CD4-positive, alpha-beta T cell (primary cell): Measurements from ENCODE around the gene STPG2. TPM values are rescaled to one million over a fixed set of nuclear protein-coding genes. Genes with fewer than 3 reads are reported as not detected.

ENCODE experiments used
- ATAC-seq: fragments of 200-7000 bp; cut with Tn5 transposase; one replicate; pipeline ENCODE4 v1.10.0; 2022; ENCODE audit warnings: mild to moderate bottlenecking; ENCODE audit not compliant: poor library complexity
- CTCF ChIA-PET: fragments of 350-600 bp; sonication (Branson Sonifier 250); formaldehyde crosslinking; loops from one replicate; lab custom pipeline; 2021; ENCODE audit warnings: antibody characterized with exemption, inconsistent platforms; lab: Charles Lee
- POLR2A ChIA-PET: fragments of 350-600 bp; sonication (Branson Sonifier 250); formaldehyde crosslinking; loops from one replicate; lab custom pipeline; 2021; ENCODE audit warnings: antibody characterized with exemption, inconsistent platforms; lab: Charles Lee
- DNase-seq, 14 experiments: peaks; one replicate each; pipeline ENCODE4 v3.0.0-alpha.2; 2013 to 2020; ENCODE audit warnings: mixed read lengths in 2 of 14
- H3K27ac ChIP-seq, 2 donors: one replicate each; pipeline versions ENCODE4 v1.5.1 to v1.7.0; 2013; ENCODE audit warnings: low read length in 2 of 2, low read depth in 1 of 2, mild to moderate bottlenecking in 1 of 2
- H3K27me3 ChIP-seq, 2 experiments: 1 replicate in 1 of 2; 2 replicates in 1 of 2; pipeline versions ENCODE4 v1.6.1 to v1.7.0; 2013; ENCODE audit warnings: low read length in 2 of 2, control low read depth in 1 of 2, mild to moderate bottlenecking in 1 of 2, moderate library complexity in 1 of 2; ENCODE audit not compliant: insufficient read depth in 2 of 2, control insufficient read depth in 1 of 2
- H3K36me3 ChIP-seq: one replicate; pipeline ENCODE4 v1.6.1; 2013; ENCODE audit warnings: low read length, control low read depth; ENCODE audit not compliant: insufficient read depth
- H3K4me1 ChIP-seq: one replicate; pipeline ENCODE4 v1.6.1; 2013; ENCODE audit warnings: low read length, control low read depth; ENCODE audit not compliant: insufficient read depth
- H3K4me3 ChIP-seq: one replicate; pipeline ENCODE4 v1.5.1; 2013; ENCODE audit warnings: mild to moderate bottlenecking, low read length, moderate library complexity
- H3K9me3 ChIP-seq, 2 experiments: 1 replicate in 1 of 2; 2 replicates in 1 of 2; pipeline versions ENCODE4 v1.6.1 to v1.7.0; 2013; ENCODE audit warnings: low read length in 2 of 2, mild to moderate bottlenecking in 2 of 2, control low read depth in 1 of 2, moderate library complexity in 1 of 2; ENCODE audit not compliant: control insufficient read depth in 1 of 2, insufficient read depth in 1 of 2
- H3K27ac Mint-ChIP-seq: one replicate; pipeline ENCODE4 v1.8.0; 2020; ENCODE audit warnings: mixed read lengths
- H3K27me3 Mint-ChIP-seq: one replicate; pipeline ENCODE4 v1.8.0; 2021; ENCODE audit warnings: mixed read lengths
- H3K36me3 Mint-ChIP-seq: one replicate; pipeline ENCODE4 v1.8.0; 2021; ENCODE audit warnings: low read depth, mixed read lengths
- H3K4me1 Mint-ChIP-seq: one replicate; pipeline ENCODE4 v1.8.0; 2021; ENCODE audit warnings: low read depth, mixed read lengths
- H3K4me3 Mint-ChIP-seq: one replicate; pipeline ENCODE4 v1.8.0; 2020; ENCODE audit warnings: mild to moderate bottlenecking, mixed read lengths
- H3K9me3 Mint-ChIP-seq: one replicate; pipeline ENCODE4 v1.8.0; 2020; ENCODE audit warnings: mixed read lengths
- CTCF ChIP-seq: fragments of 200-600 bp; IDR thresholded peaks from one replicate; pipeline ENCODE4 v1.8.0; 2022; ENCODE audit warnings: antibody characterized with exemption, mild to moderate bottlenecking
- intact Hi-C, 2 experiments: fragments of 100-400 bp; cut with DNase I in 1 of 2; cut with micrococcal nuclease in 1 of 2; formaldehyde crosslinking; loops; one replicate each; pipeline versions ENCODE4 v1.15.1 to v1.9.0; 2023 to 2025; cut with DNase I, micrococcal nuclease
- total RNA-seq, 174 experiments: library from RNA in 2 of 174; stranded (reverse) in 2 of 174; gene quantifications; one replicate each; pipeline ENCODE4 v1.2.3 and lab custom pipeline; 2021 to 2026

The STPG2 gene
- total RNA-seq, 2 experiments from 2014 or later: 0.22 to 0.28 TPM

- Mint-ChIP-seq H3K27ac (no peak overlapping the region), H3K27me3 (no peaks in the 10 kb centered on the region), H3K4me1 (no peaks in the 10 kb centered on the region), H3K4me3 (no peak overlapping the region), H3K9me3 (peaks cover 4% of the 10 kb centered on the region), H3K36me3 (no peaks in the 10 kb centered on the region)
- Histone ChIP-seq H3K27me3 (no peaks in the 10 kb centered on the region), H3K36me3 (no peaks in the 10 kb centered on the region), H3K4me1 (no peaks in the 10 kb centered on the region), H3K9me3 (no peaks in the 10 kb centered on the region), H3K27ac (no peak overlapping the region), H3K4me3 (no peak overlapping the region)
- intact Hi-C loops: no loop called here
- POLR2A ChIA-PET: no interaction called here
- CTCF ChIA-PET: no interaction called here
- no peak for TF ChIP-seq CTCF
- ATAC-seq (no peak), DNase-seq (no peak)
These were observed 297.5 kb downstream of the STPG2 start for GRCh38 chr4:97845758-97846157.

- ChIA-PET POLR2A (no interaction called here), CTCF (no interaction called here)
These were observed 301.8 kb downstream of the STPG2 start for GRCh38 chr4:97841512-97841911.

GRCh38 chr4:97836662-97837061 is 306.6 kb downstream of the STPG2 start:
- no peaks in the 10 kb centered on the region for H3K4me1 Mint-ChIP-seq
- POLR2A ChIA-PET: no interaction called here
- CTCF ChIA-PET: no interaction called here

More at GRCh38 chr4:97841512-97841911, 301.8 kb downstream of the STPG2 start:
- Mint-ChIP-seq H3K9me3 (peaks cover 5% of the 10 kb centered on the region), H3K4me1 (no peaks in the 10 kb centered on the region), H3K4me3 (no peak overlapping the region), H3K36me3 (no peaks in the 10 kb centered on the region), H3K27ac (no peak overlapping the region), H3K27me3 (no peaks in the 10 kb centered on the region)
- intact Hi-C loops: no loop called here
- no peak for TF ChIP-seq CTCF
- no peaks in the 10 kb centered on the region for H3K27me3 ChIP-seq
- ATAC-seq (no peak), DNase-seq (no peak)
- no peaks in the 10 kb centered on the region for H3K9me3 ChIP-seq
- no peak overlapping the region for H3K4me3 ChIP-seq
- no peaks in the 10 kb centered on the region for H3K4me1 ChIP-seq
- H3K36me3 ChIP-seq: no peaks in the 10 kb centered on the region
- no peak overlapping the region for H3K27ac ChIP-seq

More at GRCh38 chr4:97836662-97837061, 306.6 kb downstream of the STPG2 start:
- Histone ChIP-seq H3K9me3 (peaks cover 0 to 7% of the 10 kb centered on the region in 2 experiments), H3K4me1 (no peaks in the 10 kb centered on the region), H3K27ac (no peak overlapping the region), H3K36me3 (no peaks in the 10 kb centered on the region), H3K27me3 (no peaks in the 10 kb centered on the region), H3K4me3 (no peak overlapping the region)
- DNase-seq (no peak), ATAC-seq (no peak)
- H3K27ac Mint-ChIP-seq: no peak overlapping the region
- intact Hi-C loops: no loop called here
- H3K9me3 Mint-ChIP-seq: peaks cover 10% of the 10 kb centered on the region
- H3K27me3 Mint-ChIP-seq: no peaks in the 10 kb centered on the region
- no peaks in the 10 kb centered on the region for H3K36me3 Mint-ChIP-seq
- no peak for TF ChIP-seq CTCF
- H3K4me3 Mint-ChIP-seq: no peak overlapping the region
